ENCODE data around the gene MRGPRE. TPM values are rescaled to one million over a fixed set of nuclear protein-coding genes. Genes with fewer than 3 reads are reported as not detected.

The MRGPRE gene
- total RNA-seq, 1 experiment from 2014 or later, result not detected

DNA sequence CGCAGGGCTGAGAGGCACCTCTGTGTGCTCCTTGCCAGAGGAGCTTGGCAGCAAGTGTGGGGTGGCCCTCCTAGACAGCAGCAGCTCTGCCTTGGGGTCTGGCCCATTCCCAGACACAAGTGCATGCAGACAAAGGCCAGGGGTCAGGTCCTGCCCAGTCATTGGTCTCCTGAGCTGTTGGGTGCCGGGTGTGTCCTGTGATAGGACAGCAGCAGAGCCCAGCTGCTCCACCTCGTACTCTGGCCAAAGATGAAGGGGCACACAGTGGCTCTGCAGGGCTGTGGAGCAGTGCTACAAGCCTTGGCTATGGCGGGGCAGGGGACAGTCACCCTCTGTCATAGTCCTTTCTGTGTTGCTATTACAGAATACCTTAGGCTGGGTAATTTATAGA lies 49.8 kb downstream of the MRGPRE start (continued):
- TF ChIP-seq HMGXB4 (CRISPR knock-in tag; IDR thresholded peaks at IDR 0.05) (no peak), ZNF671 (CRISPR knock-in tag; IDR thresholded peaks at IDR 0.05) (no peak), FOXK1 (CRISPR knock-in tag; IDR thresholded peaks at IDR 0.05) (no peak), ATF3 (CRISPR knock-in tag; conservative IDR thresholded peaks at IDR 0.05) (no peak)
- TF ChIP-seq, protein P1, sequence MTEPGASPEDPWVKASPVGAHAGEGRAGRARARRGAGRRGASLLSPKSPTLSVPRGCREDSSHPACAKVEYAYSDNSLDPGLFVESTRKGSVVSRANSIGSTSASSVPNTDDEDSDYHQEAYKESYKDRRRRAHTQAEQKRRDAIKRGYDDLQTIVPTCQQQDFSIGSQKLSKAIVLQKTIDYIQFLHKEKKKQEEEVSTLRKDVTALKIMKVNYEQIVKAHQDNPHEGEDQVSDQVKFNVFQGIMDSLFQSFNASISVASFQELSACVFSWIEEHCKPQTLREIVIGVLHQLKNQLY (CRISPR knock-in tag; IDR thresholded peaks at IDR 0.05), result no peak
- TF ChIP-seq, protein P2, sequence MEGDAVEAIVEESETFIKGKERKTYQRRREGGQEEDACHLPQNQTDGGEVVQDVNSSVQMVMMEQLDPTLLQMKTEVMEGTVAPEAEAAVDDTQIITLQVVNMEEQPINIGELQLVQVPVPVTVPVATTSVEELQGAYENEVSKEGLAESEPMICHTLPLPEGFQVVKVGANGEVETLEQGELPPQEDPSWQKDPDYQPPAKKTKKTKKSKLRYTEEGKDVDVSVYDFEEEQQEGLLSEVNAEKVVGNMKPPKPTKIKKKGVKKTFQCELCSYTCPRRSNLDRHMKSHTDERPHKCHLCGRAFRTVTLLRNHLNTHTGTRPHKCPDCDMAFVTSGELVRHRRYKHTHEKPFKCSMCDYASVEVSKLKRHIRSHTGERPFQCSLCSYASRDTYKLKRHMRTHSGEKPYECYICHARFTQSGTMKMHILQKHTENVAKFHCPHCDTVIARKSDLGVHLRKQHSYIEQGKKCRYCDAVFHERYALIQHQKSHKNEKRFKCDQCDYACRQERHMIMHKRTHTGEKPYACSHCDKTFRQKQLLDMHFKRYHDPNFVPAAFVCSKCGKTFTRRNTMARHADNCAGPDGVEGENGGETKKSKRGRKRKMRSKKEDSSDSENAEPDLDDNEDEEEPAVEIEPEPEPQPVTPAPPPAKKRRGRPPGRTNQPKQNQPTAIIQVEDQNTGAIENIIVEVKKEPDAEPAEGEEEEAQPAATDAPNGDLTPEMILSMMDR (IDR thresholded peaks at IDR 0.05), result no peak

DNA sequence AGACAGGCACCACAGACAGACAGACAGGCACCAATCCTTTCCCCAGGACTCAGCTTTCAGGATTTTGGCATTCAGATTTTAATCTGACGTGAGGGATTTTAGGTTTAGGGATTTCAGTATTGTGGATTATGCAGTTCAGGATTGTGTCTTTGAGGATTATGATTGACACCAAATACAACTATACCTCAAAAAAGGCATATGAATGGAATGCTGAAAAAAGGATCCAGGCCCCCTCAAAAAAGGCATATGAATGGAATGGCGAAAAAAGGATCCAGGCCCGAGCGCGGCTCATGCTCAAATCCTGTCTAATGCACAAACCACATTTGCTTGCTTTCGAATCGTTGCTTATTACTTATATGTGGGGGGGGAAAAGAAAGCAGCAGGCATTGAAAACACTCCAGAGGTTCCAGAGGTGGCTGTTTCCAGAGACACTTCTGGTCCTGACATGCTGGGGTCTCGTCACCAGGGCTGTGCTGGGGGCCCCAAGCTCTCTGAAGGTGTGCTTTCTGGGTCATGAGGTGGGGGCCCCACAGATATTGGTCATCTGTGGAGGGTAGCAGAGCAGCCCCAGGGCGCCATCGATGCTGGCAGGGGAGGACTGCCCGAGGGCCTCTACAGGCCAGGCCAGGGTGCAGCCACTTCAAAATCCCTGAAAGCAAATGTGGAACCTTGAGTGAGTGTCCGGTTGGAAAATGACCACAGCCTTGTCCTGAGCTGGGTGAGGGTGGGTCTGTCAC lies 50.3 kb downstream of the MRGPRE start:
- ATAC-seq (no peak), DNase-seq (ENCODE audit: low spot score) (no peak)
- peaks cover 13% of the 10 kb centered on the region for H3K27me3 Mint-ChIP-seq (ENCODE audit: low read depth)
- H3K36me3 Mint-ChIP-seq, result peaks cover under 1% of the 10 kb centered on the region; the same call in 1 of the 2 replicates
- peaks cover 22% of the 10 kb centered on the region for H3K9me3 Mint-ChIP-seq
- H3K4me1 Mint-ChIP-seq, result no peaks in the 10 kb centered on the region
- H3K4me3 Mint-ChIP-seq, result no peak overlapping the region
- CTCF ChIA-PET, result no interaction called here
- POLR2A ChIA-PET, result no interaction called here
- TF ChIP-seq, protein P3, sequence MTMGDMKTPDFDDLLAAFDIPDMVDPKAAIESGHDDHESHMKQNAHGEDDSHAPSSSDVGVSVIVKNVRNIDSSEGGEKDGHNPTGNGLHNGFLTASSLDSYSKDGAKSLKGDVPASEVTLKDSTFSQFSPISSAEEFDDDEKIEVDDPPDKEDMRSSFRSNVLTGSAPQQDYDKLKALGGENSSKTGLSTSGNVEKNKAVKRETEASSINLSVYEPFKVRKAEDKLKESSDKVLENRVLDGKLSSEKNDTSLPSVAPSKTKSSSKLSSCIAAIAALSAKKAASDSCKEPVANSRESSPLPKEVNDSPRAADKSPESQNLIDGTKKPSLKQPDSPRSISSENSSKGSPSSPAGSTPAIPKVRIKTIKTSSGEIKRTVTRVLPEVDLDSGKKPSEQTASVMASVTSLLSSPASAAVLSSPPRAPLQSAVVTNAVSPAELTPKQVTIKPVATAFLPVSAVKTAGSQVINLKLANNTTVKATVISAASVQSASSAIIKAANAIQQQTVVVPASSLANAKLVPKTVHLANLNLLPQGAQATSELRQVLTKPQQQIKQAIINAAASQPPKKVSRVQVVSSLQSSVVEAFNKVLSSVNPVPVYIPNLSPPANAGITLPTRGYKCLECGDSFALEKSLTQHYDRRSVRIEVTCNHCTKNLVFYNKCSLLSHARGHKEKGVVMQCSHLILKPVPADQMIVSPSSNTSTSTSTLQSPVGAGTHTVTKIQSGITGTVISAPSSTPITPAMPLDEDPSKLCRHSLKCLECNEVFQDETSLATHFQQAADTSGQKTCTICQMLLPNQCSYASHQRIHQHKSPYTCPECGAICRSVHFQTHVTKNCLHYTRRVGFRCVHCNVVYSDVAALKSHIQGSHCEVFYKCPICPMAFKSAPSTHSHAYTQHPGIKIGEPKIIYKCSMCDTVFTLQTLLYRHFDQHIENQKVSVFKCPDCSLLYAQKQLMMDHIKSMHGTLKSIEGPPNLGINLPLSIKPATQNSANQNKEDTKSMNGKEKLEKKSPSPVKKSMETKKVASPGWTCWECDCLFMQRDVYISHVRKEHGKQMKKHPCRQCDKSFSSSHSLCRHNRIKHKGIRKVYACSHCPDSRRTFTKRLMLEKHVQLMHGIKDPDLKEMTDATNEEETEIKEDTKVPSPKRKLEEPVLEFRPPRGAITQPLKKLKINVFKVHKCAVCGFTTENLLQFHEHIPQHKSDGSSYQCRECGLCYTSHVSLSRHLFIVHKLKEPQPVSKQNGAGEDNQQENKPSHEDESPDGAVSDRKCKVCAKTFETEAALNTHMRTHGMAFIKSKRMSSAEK (CRISPR knock-in tag; IDR thresholded peaks at IDR 0.05; ENCODE audit: borderline replicate concordance), result no peak
- no peak for TF ChIP-seq ZNF138 (CRISPR knock-in tag; conservative IDR thresholded peaks at IDR 0.05)
- no peak for TF ChIP-seq ATF2 (CRISPR knock-in tag; IDR thresholded peaks at IDR 0.05; ENCODE audit: borderline replicate concordance, low read depth)
- TF ChIP-seq MYBL2 (CRISPR knock-in tag; IDR thresholded peaks at IDR 0.05), result no peak
- TF ChIP-seq AFF4 (CRISPR knock-in tag; IDR thresholded peaks at IDR 0.05; ENCODE audit: borderline replicate concordance), result no peak
- no peak for TF ChIP-seq ESRRA (CRISPR knock-in tag; IDR thresholded peaks at IDR 0.05; ENCODE audit: borderline replicate concordance)
- TF ChIP-seq, protein P4, sequence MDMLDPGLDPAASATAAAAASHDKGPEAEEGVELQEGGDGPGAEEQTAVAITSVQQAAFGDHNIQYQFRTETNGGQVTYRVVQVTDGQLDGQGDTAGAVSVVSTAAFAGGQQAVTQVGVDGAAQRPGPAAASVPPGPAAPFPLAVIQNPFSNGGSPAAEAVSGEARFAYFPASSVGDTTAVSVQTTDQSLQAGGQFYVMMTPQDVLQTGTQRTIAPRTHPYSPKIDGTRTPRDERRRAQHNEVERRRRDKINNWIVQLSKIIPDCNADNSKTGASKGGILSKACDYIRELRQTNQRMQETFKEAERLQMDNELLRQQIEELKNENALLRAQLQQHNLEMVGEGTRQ (CRISPR knock-in tag; IDR thresholded peaks at IDR 0.05), result no peak
- TF ChIP-seq, protein P5, sequence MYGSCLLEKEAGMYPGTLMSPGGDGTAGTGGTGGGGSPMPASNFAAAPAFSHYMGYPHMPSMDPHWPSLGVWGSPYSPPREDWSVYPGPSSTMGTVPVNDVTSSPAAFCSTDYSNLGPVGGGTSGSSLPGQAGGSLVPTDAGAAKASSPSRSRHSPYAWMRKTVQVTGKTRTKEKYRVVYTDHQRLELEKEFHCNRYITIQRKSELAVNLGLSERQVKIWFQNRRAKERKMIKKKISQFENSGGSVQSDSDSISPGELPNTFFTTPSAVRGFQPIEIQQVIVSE (CRISPR knock-in tag; IDR thresholded peaks at IDR 0.05; ENCODE audit: borderline replicate concordance), result no peak
- no peak for TF ChIP-seq ZNF671 (CRISPR knock-in tag; IDR thresholded peaks at IDR 0.05)
- no peak overlapping the region for H3K27ac Mint-ChIP-seq

Data from WTC11 (cell line).